Epithelial cell of proximal tubule (primary cell): ENCODE results near the gene GPD2. TPM values are rescaled to one million over a fixed set of nuclear protein-coding genes. Genes with fewer than 3 reads are reported as not detected.

Source experiments
- DNase-seq: peaks from one replicate; pipeline ENCODE4 v3.0.0-alpha.2; 2011; ENCODE audit warnings: low read depth
- H3K4me3 ChIP-seq: 2 replicates; pipeline ENCODE4 v1.5.1; 2011; ENCODE audit warnings: low read depth, mild to moderate bottlenecking, low read length
- CTCF ChIP-seq: conservative IDR thresholded peaks from 2 replicates; pipeline ENCODE4 v1.5.1; 2012; ENCODE audit warnings: low read depth, mild to moderate bottlenecking, low read length
- total RNA-seq: library from RNA; depleted of rRNA; stranded (reverse); fragments of >200 nt; gene quantifications from 2 replicates; pipeline ENCODE4 v1.2.3, GENCODE V29; 2015

The GPD2 gene
- total RNA-seq, 1 donor from 2014 or later, result 22.4 TPM

DNA sequence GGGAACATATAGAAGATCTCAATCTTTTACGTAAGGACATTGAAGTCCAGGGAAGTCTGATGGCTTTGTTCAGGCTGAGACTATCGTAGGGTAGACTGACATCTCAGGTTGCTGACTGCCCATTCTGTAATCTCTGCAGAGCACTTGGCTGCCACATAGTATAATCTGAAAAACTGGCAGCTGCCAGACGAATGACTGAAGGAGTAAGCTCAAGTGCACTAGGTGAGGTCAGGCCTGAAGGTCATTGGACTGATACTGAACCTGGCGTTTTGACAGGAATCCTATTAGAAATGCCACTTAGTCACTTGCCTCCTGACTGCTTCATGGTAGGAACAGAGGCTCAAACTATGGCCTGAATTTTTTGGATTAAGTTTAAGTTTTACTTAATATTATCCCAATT lies 23.5 kb downstream of the GPD2 start:
- no peak for DNase-seq
- no peak overlapping the region for H3K4me3 ChIP-seq
- no peak for TF ChIP-seq CTCF

- H3K4me3 ChIP-seq, result no peak overlapping the region
- no peak for TF ChIP-seq CTCF
These were observed 27.9 kb downstream of the GPD2 start for GRCh38 chr2:156464106-156464505.

DNA sequence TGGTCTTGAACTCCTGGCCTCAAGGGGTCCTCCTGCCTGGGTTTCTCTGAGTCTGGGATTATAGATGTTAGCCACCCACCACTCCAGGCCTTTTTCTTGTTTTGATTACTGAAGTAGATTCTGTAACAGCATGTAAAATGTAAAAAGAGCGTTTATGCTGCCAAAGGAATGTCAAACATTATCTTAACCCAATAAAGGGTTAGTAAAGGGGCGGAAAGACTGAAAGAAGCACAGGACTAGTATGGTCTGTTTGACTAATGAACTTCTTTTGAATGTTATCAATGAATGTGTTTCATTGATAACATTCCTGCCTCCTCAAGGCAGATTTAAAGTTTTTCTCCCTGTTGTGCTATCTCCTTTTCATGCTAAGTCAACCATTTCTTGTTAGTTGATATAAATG lies 29.4 kb downstream of the GPD2 start:
- no peak for TF ChIP-seq CTCF
- no peak for DNase-seq
- H3K4me3 ChIP-seq, result no peak overlapping the region

More at GRCh38 chr2:156464106-156464505, 27.9 kb downstream of the GPD2 start:
- DNase-seq, result no peak

GRCh38 chr2:156466739-156467405 lies 30.7 kb downstream of the GPD2 start:
- no peak for TF ChIP-seq CTCF
- DNase-seq, result no peak

DNA sequence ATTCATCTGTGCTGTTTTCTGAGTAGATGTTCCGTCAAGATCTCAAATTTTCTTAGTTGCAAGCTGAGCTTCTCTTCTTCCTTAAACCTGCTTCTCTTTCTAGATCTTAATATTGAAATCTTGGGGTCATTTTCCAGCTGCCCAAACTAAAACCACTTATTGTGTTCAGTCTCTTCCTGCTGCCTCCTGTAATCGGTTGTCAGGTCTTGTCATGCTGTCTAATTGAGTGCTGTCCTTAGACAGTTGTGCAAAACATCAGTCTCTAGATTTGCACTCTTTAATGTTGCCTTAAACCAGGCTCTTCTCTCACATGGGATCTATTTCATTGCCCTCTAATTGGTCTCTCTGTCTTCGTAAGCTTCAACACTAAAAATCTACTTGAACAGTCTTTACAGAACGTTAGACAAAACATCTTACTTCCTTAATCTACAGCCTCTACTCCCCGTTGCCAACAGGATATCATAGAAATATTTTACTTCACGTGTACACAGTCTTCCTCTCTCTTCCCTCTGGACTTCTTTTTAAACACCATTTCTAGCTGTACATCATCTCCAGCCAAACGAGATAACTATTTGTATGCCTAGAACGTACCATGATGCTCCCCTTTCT lies 34.9 kb downstream of the GPD2 start:
- H3K4me3 ChIP-seq, result no peak overlapping the region
- DNase-seq, result no peak
- TF ChIP-seq CTCF, result no peak

More at GRCh38 chr2:156466739-156467405, 30.7 kb downstream of the GPD2 start:
- H3K4me3 ChIP-seq, result no peak overlapping the region

GRCh38 chr2:156471762-156472161 lies 35.6 kb downstream of the GPD2 start:
- DNase-seq, result no peak
- no peak for TF ChIP-seq CTCF
- no peak overlapping the region for H3K4me3 ChIP-seq

GRCh38 chr2:156472686-156473085 lies 36.5 kb downstream of the GPD2 start:
- DNase-seq, result no peak
- no peak overlapping the region for H3K4me3 ChIP-seq
- no peak for TF ChIP-seq CTCF
